AG08395 (cell line): ENCODE data around the gene BID.

Experiments used
- DNase-seq: peaks from one replicate; pipeline ENCODE4 v3.0.0; 2012; ENCODE audit warnings: mixed read lengths, low spot score

Gene BID

GRCh38 chr22:17783773-17784480 is 9.7 kb upstream of the BID start:
- DNase-seq = no peak

DNA sequence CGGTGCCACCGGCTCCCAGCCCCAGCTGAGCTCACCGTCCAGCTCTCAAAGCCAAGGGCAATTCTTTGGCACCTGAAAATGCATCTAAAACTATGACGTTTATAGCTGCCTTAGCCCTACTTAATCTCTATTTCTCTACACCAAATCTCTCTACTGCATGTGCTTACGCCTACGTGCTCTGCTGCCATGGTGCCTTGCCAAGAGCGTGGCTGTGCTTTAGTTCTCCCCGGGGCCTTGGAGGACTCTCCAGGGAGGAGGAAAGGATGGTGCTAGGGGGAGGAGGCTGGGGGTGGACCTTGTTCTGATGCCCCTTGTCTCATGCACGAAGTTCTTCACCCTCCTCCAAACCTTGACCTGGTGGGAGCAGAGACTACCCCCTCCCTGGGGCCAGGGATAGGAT is 9.0 kb upstream of the BID start:
- DNase-seq = no peak

- no peak for DNase-seq
These were observed 8.4 kb upstream of the BID start for GRCh38 chr22:17782621-17783020.

- no peak for DNase-seq
These were observed 7.9 kb upstream of the BID start for GRCh38 chr22:17782158-17782557.

DNA sequence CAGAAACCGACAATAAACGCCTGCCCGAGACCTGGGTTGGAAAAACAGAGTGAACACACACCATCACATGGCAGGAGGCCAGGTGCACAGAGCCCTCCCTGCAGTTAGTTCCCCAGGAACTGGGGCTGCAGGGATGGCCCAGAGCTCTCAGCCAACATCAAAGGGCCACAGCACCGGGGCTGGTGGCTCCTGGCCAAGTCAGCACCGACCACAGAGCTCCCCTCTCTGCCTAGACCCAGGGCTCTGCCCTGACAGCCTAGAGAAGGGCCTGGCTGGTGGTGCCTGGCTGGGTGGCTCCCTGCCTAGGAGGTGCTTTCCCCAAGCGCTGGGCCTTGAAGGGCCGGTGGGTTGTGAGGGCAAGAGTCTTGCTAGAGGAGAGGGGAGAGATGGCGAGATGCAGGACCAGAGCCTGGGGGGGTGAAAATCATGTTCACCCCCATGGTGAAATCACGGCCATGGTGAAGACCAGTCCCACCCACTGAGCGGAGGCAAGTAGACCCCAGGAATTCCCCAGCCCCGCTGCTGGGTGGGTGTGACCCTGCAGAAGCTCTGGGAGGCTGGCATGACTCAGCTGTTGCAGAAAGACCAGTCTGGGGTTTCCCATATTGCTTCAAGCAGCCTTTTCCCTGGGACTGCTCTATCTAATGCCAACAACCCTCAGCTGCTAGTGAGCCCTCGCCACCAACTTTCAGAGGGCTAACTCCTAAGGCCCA is 7.2 kb upstream of the BID start:
- DNase-seq = peak; percentile 91

- DNase-seq = no peak
These were observed 6.6 kb upstream of the BID start for GRCh38 chr22:17780741-17781318.

GRCh38 chr22:17780116-17780740 is 6.0 kb upstream of the BID start:
- DNase-seq = no peak

DNA sequence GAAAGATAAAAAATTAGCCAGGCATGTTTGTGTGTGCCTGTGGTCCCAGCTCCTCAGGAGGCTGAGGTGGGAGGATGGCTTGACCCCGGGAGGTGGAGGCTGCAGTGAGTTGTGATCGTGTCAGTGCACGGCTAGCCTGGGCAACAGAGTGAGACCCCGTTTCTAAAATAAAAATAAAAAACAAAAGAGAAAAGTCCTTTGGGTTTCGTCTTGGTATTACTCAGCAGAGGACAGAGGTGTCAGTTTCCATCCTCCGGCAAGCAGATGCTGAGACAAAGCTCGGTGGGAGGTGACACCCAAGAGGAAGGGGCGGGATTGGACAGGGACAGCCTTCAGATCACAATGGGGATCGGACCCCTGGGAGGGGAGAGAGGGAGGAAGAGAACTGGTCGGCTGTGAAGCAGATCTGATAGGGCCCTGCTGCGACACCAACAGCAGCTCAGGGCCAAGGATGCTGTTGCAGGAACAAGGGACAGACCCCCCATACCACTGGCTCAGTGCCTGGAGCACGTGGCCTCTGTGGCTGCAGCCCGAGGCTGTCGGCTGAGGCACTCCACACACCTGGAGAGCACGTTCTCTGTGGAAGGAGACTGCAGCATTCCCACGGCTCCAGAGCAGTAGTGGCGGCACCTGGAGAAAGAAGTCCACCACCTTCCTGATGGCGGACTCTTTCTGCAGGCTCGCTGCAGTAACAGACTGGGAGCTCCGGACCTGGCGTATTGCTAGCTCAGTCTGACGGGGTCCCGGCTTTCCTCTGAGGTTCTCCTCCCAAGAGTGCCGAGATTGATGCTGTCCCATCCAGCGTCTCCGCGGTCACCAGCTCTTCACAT is 5.2 kb upstream of the BID start:
- DNase-seq = no peak

DNA sequence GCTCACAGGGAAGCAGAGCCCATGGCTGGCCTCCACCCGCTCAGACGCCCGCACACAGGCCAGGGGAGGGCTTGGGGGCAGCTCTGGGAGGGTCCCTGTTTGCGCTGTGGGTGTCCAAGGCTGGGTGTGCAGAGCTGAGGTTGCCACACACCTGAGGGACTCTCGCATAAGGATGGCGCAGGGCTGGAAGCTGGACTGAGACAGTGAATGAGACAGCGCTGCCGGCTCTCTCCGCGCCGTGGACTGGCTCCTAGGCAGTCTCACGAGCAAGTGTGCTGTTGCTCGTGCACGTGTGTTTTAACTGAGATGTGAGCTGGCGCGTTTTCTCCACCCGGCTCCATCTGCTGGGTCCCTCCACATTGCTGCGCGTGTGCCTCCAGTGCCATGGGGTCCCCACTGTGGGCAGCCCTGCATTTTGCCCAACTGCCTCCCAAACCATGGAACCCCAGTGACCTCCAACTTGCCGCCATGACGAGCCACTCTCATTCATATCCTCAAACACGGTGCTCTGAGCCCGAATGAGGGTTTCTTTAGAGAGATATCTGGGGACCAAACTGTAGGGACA is 4.2 kb upstream of the BID start:
- DNase-seq = no peak

DNA sequence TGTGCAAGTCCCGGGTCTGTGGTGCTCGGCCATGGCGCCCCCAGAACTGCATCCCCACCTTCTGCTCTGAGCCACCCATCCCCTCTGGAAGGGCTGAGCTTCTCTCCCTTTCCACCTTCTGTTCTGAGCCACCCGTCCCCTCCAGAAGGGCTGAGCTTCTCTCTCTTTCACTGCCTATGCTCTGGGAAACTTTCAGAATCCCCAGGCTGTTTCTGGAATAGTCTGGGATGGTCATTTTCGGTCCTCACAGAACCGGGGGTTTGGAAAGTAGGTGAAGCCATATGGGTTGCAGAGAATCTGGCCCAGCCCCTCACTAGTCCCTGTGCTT is 3.4 kb upstream of the BID start:
- DNase-seq = no peak

DNA sequence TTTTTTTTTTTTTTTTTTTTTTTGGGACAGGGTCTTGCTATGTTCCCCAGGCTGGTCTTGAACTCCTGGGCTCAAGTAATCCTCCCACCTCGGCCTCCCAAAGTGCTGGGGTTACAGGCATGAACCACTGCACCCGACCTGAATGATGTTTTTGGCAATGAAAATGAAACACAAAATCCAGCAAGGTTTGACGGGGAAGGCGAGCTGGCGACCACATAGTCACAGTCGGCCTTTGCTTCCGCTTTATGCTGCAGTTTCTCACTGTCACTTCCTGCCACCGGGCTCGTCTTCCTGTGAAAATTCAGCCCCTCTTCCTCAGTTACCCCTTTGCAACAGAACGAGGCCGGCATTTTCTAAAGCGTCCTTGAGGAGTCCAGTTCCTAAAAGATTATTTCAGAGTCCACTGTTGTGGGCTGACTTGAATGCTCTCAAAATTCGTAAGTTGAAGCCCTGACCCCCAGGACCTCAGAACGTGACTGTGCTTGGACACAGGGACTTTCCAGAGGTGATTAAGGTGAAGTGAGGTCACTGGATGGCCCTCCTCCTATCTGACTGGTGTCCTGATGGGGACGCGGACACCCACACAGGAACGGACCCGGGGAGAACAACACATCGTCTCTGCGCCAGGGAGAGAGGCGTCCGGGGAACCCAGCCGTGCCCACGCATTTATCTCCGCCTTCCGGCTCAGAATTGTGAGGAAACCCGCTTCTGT is 2.9 kb upstream of the BID start:
- DNase-seq = no peak

GRCh38 chr22:17775781-17776465 is 1.7 kb upstream of the BID start:
- no peak for DNase-seq

DNA sequence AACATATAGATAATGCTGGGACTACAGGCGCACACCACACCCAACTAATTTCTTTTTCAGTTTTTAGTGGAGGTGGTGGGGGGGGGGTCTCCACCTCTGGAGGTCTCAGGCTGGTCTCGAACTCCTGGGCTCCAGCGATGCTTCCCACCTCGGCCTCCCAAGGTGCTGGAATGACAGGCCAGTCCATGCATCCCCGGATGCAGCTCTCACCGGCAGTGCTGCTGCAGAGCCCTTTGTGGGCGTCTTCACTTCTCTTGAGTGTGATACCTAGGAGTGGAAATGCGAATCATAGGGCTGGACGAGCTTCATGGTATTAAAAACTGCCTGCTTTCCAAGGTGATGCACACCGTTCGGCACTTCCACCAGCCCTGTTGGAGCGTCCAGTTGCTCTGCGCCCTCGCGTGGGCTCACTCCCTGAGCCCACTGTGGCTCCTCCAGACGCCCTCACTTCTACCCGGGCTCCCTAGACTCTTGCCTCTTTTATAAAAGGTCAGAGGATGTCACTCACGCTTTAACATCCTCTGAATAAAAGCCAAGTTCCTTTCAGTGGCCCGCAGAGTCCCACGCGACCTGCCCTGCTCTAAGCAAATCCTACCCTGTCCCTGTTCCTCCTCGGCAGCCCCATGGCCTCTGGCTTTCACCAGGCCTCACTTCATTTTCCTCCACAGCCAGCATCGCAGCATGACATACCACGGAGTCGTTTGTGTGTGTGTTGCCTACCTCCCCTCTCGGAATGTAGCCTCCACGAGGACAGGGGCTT is 837 bp upstream of the BID start:
- no peak for DNase-seq

DNA sequence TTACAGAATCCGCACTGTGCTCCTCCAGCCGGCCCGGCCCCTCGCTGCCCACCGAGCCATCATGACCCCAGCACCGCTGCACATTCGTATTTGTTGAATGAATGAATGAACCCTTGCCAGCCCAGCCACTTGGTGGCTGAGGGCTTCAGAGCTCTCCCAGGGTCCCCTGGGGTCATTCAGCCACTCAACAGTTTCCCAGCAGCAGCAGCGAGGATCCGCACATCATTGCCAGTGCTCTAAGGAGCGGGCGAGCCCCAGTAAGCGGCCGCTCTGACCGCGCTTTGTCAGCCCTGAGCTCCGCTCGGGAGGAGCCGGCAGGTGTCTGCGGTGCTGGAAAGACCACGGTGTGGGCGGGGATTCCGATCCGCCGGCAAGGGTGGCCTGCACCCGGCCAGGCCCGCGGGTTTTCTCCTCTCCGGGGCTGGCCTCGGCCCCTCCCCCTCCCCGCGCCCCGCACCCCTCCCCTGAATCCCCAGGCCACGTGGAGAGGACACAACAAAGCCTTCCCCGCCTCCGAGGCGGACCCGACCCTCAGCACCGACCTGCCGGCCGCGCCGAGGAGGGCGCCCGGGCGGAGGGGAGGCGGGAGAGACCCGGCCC is 563 bp downstream of the BID start:
- DNase-seq = peak; percentile 37

- peak; percentile 62 for DNase-seq
These were observed 1.2 kb downstream of the BID start for GRCh38 chr22:17772958-17773605.

DNA sequence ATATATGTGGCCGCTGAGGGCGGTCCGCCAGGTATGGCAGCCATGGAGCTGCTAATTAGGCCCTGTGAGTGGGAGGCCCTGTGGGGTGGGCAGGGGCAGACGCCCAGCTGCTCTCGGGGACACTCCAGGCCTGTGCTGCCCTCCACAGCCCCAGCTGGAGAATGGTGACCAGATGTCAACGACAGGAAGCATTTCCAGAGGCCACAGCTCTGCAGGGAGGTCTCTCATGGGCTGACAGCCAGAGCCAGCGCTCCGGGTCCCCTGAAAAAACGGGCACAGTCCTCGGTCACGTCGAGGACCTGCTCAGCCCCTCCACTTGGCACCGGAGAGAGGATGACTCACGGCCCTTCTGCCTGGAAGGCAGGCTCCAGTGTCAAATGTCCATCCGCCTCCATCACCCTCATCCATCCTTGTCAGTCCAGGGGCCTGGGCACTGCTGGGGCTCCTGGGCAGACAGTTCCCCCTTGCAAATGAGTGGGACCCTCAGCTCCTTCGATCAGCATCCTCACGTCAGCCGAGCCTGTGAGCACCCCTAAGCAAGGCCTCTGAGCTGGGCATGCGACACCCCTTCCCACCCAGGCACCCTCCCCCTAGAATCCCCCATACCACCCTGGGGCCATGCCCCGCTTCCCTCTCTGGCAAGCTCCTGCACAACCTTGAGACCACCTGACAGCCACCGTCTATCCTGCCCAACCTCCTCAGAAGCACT is 1.9 kb downstream of the BID start:
- DNase-seq = peak; percentile 30

DNA sequence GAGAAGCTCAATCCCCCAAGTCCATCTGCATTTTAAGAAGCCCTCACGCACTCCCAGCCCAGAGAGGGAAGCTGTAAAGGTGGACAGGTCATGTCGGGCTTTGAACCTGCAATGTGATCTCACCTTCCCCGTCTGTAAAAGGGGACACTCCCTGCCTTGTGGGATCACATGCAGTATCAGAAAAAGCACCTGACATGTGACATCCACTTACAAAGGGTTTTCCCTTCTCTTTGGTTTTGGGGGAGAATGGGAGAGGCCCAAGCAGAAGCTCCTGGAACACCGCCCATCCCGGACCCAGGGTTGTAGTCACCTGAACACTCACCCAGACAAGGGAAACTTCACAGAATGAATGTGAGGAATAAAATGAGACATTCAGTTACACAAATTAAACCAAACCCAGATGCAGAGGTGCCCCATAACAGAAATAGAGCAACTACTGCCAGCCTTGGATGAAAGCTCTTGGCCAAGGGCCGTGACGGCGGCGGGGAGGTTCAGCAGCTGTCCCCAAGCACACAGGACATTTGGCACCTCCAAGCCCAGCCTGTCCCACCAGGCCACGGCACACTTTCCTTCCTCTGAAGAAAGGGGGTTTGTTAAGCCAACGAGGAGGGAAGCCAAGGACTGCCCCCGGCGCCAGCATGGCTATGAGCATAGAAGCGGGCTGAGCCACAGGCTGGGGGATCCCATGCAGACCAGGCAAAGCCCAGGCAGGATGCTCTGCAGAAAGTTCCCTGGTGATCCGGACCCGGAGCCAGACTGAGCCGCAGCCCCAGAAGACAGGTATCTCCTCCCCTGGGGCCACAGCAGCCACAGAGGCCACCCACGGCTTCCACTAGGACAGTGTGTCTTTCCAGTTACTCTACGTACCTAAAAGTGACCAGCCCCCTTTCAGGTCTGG is 3.8 kb downstream of the BID start:
- DNase-seq = no peak
